Measurements from ENCODE around the gene GRK2.

GRCh38 chr11:67268962-67269268 lies 2.6 kb downstream of the GRK2 start:
- TF ChIP-seq CTCF (IDR thresholded peaks at IDR 0.05) (no peak), EZH2phosphoT487 (IDR thresholded peaks at IDR 0.05) (no peak)

All from neural progenitor cell (in vitro differentiated cells).